GM12874 (cell line): Measurements from ENCODE around the gene FAM174B.

Experiments used
- TF ChIP-seq, protein P1 (sequence below): IDR thresholded peaks from 2 replicates; pipeline ENCODE4 v1.5.1; 2011; ENCODE audit warnings: low read depth, mild to moderate bottlenecking, control low read depth, low read length, moderate library complexity; ENCODE audit not compliant: insufficient read depth

FAM174B gene

GRCh38 chr15:92582206-92582605 lies 73.4 kb downstream of the FAM174B start:
- TF ChIP-seq, protein P1, sequence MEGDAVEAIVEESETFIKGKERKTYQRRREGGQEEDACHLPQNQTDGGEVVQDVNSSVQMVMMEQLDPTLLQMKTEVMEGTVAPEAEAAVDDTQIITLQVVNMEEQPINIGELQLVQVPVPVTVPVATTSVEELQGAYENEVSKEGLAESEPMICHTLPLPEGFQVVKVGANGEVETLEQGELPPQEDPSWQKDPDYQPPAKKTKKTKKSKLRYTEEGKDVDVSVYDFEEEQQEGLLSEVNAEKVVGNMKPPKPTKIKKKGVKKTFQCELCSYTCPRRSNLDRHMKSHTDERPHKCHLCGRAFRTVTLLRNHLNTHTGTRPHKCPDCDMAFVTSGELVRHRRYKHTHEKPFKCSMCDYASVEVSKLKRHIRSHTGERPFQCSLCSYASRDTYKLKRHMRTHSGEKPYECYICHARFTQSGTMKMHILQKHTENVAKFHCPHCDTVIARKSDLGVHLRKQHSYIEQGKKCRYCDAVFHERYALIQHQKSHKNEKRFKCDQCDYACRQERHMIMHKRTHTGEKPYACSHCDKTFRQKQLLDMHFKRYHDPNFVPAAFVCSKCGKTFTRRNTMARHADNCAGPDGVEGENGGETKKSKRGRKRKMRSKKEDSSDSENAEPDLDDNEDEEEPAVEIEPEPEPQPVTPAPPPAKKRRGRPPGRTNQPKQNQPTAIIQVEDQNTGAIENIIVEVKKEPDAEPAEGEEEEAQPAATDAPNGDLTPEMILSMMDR = no peak

DNA sequence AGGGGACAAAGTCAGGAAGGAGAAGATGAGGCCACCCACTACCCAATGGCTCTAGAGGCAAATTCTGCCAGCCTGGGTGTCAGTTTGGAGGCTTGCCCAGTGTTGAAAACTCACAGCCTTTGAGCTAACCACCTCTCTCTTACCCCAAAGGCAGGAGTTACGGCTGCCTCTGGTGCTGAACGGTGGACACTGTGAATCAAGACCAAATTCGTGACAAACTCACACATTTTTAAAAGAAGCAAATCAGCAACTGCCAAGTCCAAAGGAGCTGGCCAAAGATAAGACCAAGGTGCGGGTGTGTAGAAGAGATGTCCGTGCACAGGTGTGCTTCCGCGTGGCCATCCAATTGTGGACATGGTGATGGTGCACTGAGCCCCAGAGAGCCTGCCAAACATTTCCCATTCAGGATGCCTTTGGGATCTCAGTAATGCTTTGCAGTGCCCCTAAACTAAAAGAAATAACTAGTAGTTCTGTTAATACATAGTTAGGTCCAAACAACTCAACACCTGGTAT lies 74.6 kb downstream of the FAM174B start:
- TF ChIP-seq, protein P1 = no peak

GRCh38 chr15:92580521-92580920 lies 75.1 kb downstream of the FAM174B start:
- TF ChIP-seq, protein P1 = no peak

DNA sequence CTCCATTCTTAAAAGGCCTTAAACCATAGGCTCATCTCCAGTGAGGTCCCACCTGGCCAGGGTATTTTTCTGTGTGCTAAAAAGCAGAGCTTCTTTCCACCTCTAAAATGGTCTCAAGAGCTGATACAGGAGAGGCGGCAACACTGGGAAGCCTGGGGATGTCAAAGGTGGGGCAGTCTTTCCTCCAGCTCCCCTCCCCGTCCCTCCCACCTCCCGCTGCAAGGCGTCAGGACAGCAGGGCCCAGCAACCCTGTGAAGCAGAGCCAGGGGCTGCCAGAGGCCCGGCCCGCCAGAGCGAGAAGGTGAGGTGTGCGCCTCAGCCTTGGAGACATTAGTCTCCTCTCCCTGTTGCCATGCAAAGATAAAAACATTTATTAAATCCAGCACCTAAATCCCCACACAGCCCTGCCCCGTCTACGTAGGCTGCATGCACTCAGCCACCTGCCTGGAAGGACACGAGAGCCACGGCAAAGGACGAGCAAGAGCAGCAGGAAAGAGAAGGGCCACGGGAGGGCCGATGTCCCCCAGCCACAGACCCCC lies 75.6 kb downstream of the FAM174B start:
- TF ChIP-seq, protein P1 = no peak

GRCh38 chr15:92579486-92579885 lies 76.1 kb downstream of the FAM174B start:
- TF ChIP-seq, protein P1 = no peak

- TF ChIP-seq, protein P1 = no peak
Measured at GRCh38 chr15:92578096-92578835, 77.3 kb downstream of the FAM174B start.

DNA sequence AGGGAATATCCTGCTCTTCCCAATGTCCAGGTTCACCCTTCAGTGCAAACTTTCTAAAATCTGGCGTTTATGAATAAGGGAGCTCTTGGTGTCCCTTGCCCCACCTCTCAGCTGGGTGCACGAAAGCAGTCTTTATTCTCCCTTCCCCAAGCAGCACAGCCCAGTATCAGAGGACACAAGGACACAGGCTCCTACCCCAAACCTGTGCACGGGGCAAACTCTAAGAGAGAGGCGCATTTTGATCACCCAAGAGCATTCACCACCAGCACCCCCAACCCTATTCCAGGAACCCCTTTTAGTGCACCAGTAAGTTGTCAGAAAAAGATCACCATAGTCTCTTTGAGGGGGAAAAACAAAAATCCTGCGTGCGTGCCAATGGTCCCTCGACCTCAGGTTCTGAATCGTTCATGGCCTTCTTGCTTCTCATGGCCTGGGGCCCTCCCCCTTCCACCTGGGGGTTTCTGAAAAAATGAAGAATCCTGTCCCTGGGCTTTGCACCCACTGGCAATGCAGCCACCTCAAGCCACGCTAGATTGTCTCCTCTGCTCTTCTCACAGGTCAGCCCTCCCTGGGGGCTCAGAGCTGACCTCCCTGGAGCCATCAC lies 78.9 kb downstream of the FAM174B start:
- TF ChIP-seq, protein P1 = no peak
